Upper lobe of left lung (tissue), 6 donors: ENCODE data around the gene DRD4. TPM values are rescaled to one million over a fixed set of nuclear protein-coding genes. Genes with fewer than 3 reads are reported as not detected.
"Not testable (repeated sequence)": the region's sequence is repeated elsewhere in the genome, so short reads cannot be mapped to it uniquely, and the experiment has no call there.

ENCODE experiments used
- ATAC-seq, 2 donors: fragments of 200-7000 bp; cut with Tn5 transposase; one replicate each; pipeline ENCODE4 v1.9.1; 2022; ENCODE audit warnings: mild to moderate bottlenecking in 2 of 2, moderate library complexity in 2 of 2; ENCODE audit not compliant: low FRiP score in 2 of 2
- DNase-seq, 2 donors: peaks; one replicate each; pipeline ENCODE4 v3.0.0-alpha.2; 2019 to 2020
- H3K27ac ChIP-seq, 4 donors: fragments of 200-600 bp; sonication (generic); one replicate each; pipeline ENCODE4 v1.5.1; 2016 to 2019
- H3K27me3 ChIP-seq, 4 donors: fragments of 200-600 bp; sonication (generic); one replicate each; pipeline ENCODE4 v1.5.1; 2017 to 2019
- H3K36me3 ChIP-seq, 4 donors: fragments of 200-600 bp; sonication (generic); one replicate each; pipeline ENCODE4 v1.5.1; 2016 to 2019
- H3K4me1 ChIP-seq, 4 donors: fragments of 200-600 bp; sonication (generic); one replicate each; pipeline ENCODE4 v1.5.1; 2018 to 2019
- H3K4me3 ChIP-seq, 4 donors: fragments of 200-600 bp; sonication (generic); one replicate each; pipeline ENCODE4 v1.5.1; 2017 to 2019; ENCODE audit warnings: mild to moderate bottlenecking in 2 of 4, moderate library complexity in 1 of 4
- H3K9me3 ChIP-seq, 4 donors: fragments of 200-600 bp; sonication (generic); one replicate each; pipeline ENCODE4 v1.5.1; 2018 to 2019
- EP300 ChIP-seq, 4 donors: sonication (generic); formaldehyde crosslinking; IDR thresholded peaks; one replicate each; pipeline ENCODE4 v1.5.1; 2017; ENCODE audit warnings: antibody characterized with exemption in 4 of 4, control low read depth in 2 of 4
- POLR2A ChIP-seq, 4 donors: fragments of 450-650 bp; IDR thresholded peaks; one replicate each; pipeline ENCODE4 v1.5.1; 2016 to 2017; ENCODE audit warnings: antibody characterized with exemption in 4 of 4, mild to moderate bottlenecking in 2 of 4
- POLR2AphosphoS5 ChIP-seq, 2 donors: sonication (generic); formaldehyde crosslinking; IDR thresholded peaks; one replicate each; pipeline ENCODE4 v1.5.1; 2017; ENCODE audit warnings: antibody characterized with exemption in 2 of 2
- WGBS, 2 donors: methylation state at CpG; one replicate each; pipeline ENCODE4 v1.1.5; 2017 to 2018; 5-methylcytosine and 5-hydroxymethylcytosine counted together
- total RNA-seq, 6 donors: library from RNA; depleted of rRNA in 4 of 6; stranded (reverse); fragments of >200 nt in 4 of 6; gene quantifications; one replicate each; pipeline versions ENCODE4 v1.1.0 to v1.2.1, GENCODE V29; 2016 to 2021
- TF ChIP-seq, protein P1 (sequence below), 6 experiments: fragments of 450-650 bp in 4 of 6; fragments of 200-600 bp in 2 of 6; sonication (generic) in 2 of 6; IDR thresholded peaks; one replicate each; pipeline ENCODE4 v1.5.1; 2016 to 2019; ENCODE audit warnings: antibody characterized with exemption in 6 of 6
- donor health status: DM: no; HTN: no; CAD: no; lungs with moderate emphysema.
- donor health status: DM: no; HTN: yes; CAD: no; lungs with severe emphysema.

The DRD4 gene
- total RNA-seq, 6 donors from 2014 or later = 0.54 to 4.2 (median 1.5) TPM; not detected in 2

GRCh38 chr11:687751-688150 lies 50.7 kb downstream of the DRD4 start:
- 94 to 96% methylated on average over 13 of the region's 13 CpGs for WGBS, 2 donors
- no peak for TF ChIP-seq EP300 (IDR thresholded peaks at IDR 0.05)
- TF ChIP-seq, protein P1, sequence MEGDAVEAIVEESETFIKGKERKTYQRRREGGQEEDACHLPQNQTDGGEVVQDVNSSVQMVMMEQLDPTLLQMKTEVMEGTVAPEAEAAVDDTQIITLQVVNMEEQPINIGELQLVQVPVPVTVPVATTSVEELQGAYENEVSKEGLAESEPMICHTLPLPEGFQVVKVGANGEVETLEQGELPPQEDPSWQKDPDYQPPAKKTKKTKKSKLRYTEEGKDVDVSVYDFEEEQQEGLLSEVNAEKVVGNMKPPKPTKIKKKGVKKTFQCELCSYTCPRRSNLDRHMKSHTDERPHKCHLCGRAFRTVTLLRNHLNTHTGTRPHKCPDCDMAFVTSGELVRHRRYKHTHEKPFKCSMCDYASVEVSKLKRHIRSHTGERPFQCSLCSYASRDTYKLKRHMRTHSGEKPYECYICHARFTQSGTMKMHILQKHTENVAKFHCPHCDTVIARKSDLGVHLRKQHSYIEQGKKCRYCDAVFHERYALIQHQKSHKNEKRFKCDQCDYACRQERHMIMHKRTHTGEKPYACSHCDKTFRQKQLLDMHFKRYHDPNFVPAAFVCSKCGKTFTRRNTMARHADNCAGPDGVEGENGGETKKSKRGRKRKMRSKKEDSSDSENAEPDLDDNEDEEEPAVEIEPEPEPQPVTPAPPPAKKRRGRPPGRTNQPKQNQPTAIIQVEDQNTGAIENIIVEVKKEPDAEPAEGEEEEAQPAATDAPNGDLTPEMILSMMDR (IDR thresholded peaks at IDR 0.05) = no peak
- Histone ChIP-seq H3K36me3 (peaks cover 7 to 70% (median 43%) of the 10 kb centered on the region in 4 donors), H3K27ac (no peak overlapping the region), H3K4me3 (no peak overlapping the region), H3K4me1 (peaks cover 0 to under 1% (median 0%) of the 10 kb centered on the region in 4 donors), H3K27me3 (no peaks in the 10 kb centered on the region), H3K9me3 (no peaks in the 10 kb centered on the region)
- DNase-seq (no peak), ATAC-seq (no peak)

DNA sequence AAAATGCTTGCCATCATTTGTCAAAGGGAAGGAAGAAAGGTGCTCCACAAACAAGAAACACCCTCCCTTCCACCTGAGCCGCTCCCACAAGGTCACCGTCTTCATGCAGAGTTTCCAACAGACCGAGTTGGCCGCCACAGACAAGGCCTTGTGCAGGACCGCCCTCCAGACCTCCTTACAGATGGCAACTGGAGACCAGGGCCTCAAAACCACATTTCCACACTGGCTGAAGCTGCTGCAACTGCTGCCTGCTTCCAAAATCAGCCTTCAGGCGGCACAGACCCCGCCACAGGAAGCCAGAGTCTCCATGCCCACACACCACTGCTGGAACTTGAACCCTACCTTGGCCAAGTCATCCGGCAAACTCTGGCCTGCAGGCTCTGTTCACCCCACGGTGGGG lies 51.6 kb downstream of the DRD4 start:
- TF ChIP-seq EP300 (IDR thresholded peaks at IDR 0.05) (no peak), POLR2A (IDR thresholded peaks at IDR 0.05) (no peak), POLR2AphosphoS5 (IDR thresholded peaks at IDR 0.05) (no peak)
- TF ChIP-seq, protein P1 (IDR thresholded peaks at IDR 0.05) = no peak
- Histone ChIP-seq H3K27ac (no peak overlapping the region), H3K4me1 (peaks cover 6 to 10% (median 7%) of the 10 kb centered on the region in 4 donors), H3K9me3 (no peaks in the 10 kb centered on the region), H3K4me3 (no peak overlapping the region), H3K36me3 (peaks cover 0 to 63% (median 39%) of the 10 kb centered on the region in 4 donors), H3K27me3 (no peaks in the 10 kb centered on the region)
- 76 to 79% methylated on average over 7 to 9 of the region's 9 CpGs for WGBS, 2 donors
- ATAC-seq (no peak), DNase-seq (no peak)

DNA sequence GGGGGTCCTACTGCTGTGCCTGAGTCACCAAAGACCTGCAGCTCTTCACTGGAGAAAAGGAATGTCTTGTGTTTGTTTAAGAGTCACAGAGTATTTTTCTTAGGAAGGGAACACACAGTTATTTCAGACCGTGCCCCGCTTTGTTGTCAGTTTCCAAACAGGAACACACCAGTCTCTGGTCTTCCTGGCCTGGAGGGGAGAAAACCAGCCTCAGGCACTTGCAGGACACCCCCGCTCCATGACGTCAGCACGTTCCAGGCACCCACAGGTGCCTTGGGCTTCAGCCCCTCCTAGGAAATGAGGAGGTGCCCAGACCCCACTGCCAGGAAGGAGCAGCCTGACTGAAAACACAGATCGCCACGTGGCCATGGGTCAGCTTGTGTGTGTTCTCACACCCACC lies 52.6 kb downstream of the DRD4 start:
- TF ChIP-seq EP300 (IDR thresholded peaks at IDR 0.05) = no peak
- TF ChIP-seq POLR2AphosphoS5 (IDR thresholded peaks at IDR 0.05) = no peak
- TF ChIP-seq POLR2A (IDR thresholded peaks at IDR 0.05) = no peak
- TF ChIP-seq, protein P1 (IDR thresholded peaks at IDR 0.05) = no peak
- ATAC-seq = no peak
- Histone ChIP-seq H3K4me1 (peaks cover 14 to 19% (median 16%) of the 10 kb centered on the region in 4 donors), H3K4me3 (no peak overlapping the region), H3K9me3 (no peaks in the 10 kb centered on the region), H3K36me3 (peaks cover 0 to 54% (median 32%) of the 10 kb centered on the region in 4 donors), H3K27ac (no peak overlapping the region), H3K27me3 (no peaks in the 10 kb centered on the region)
- DNase-seq = peak in 1 of 2 donors; percentile 35
- WGBS, 2 donors = 60 to 81% methylated on average over 7 of the region's 7 CpGs

- peaks cover 0 to 47% (median 27%) of the 10 kb centered on the region in 4 donors for H3K36me3 ChIP-seq
- H3K27me3 ChIP-seq, H3K27ac ChIP-seq, H3K4me3 ChIP-seq, DNase-seq, H3K9me3 ChIP-seq, ATAC-seq: not testable (repeated sequence)
- peaks cover 14 to 21% (median 17%) of the 10 kb centered on the region in 4 donors for H3K4me1 ChIP-seq
- WGBS, 2 donors = 92 to 98% methylated on average over 3 of the region's 3 CpGs
Observed at GRCh38 chr11:690244-690643, 53.2 kb downstream of the DRD4 start.

Other genes with a start within 250 kb of the DRD4 start
- 10 to 100 TPM; 33.4 to 86.3 (median 55.2) TPM for gene PKP3, start 243.1 kb upstream of the DRD4 start, total RNA-seq
- 100 to 1,000 TPM in 3 of 6 donors, 10 to 100 TPM in 3; 54.7 to 116 (median 91.1) TPM for gene SIGIRR, start 222.3 kb upstream of the DRD4 start, total RNA-seq
- gene ANO9, start 195.3 kb upstream of the DRD4 start, total RNA-seq = 10 to 100 TPM; 11.7 to 62.9 (median 18.8) TPM
- 100 to 1,000 TPM in 1 of 6 donors, 10 to 100 TPM in 5; 29.6 to 188 (median 45.1) TPM for gene PTDSS2, start 187.0 kb upstream of the DRD4 start, total RNA-seq
- gene RNH1, start 130.0 kb upstream of the DRD4 start, total RNA-seq = 100 to 1,000 TPM; 236 to 374 (median 339) TPM
- 10 to 100 TPM; 45.5 to 85.0 (median 59.9) TPM for gene HRAS, start 101.7 kb upstream of the DRD4 start, total RNA-seq
- 10 to 100 TPM in 1 of 6 donors, 1 to 10 TPM in 5; 3.5 to 11.5 (median 5.8) TPM for gene LRRC56, start 99.7 kb upstream of the DRD4 start, total RNA-seq
- gene LMNTD2, start 76.5 kb upstream of the DRD4 start, total RNA-seq = 10 to 100 TPM in 2 of 6 donors, 1 to 10 TPM in 4; 4.6 to 32.5 (median 6.7) TPM
- 100 to 1,000 TPM in 5 of 6 donors, 10 to 100 TPM in 1; 80.2 to 222 (median 129) TPM for gene RASSF7, start 76.3 kb upstream of the DRD4 start, total RNA-seq
- gene PHRF1, start 60.8 kb upstream of the DRD4 start, total RNA-seq = 10 to 100 TPM; 25.7 to 93.2 (median 37.9) TPM
- 100 to 1,000 TPM in 2 of 6 donors, 10 to 100 TPM in 4; 32.6 to 123 (median 56.2) TPM for gene IRF7, start 21.3 kb upstream of the DRD4 start, total RNA-seq
- under 1 TPM in 1 of 6 donors, not detected in 5; 0.40 TPM for gene CDHR5, start 12.3 kb upstream of the DRD4 start, total RNA-seq
- gene SCT, start 10.1 kb upstream of the DRD4 start, total RNA-seq = under 1 TPM in 1 of 6 donors, not detected in 5; 0.72 TPM
- gene DEAF1, start 58.0 kb downstream of the DRD4 start, total RNA-seq = 10 to 100 TPM; 23.9 to 87.3 (median 35.6) TPM
- 10 to 100 TPM; 28.6 to 62.9 (median 36.1) TPM for gene TMEM80, start 58.5 kb downstream of the DRD4 start, total RNA-seq
- gene EPS8L2, start 69.0 kb downstream of the DRD4 start, total RNA-seq = 100 to 1,000 TPM; 120 to 497 (median 199) TPM
- 100 to 1,000 TPM; 163 to 313 (median 217) TPM for gene TALDO1, start 110.2 kb downstream of the DRD4 start, total RNA-seq
- 10 to 100 TPM; 14.8 to 77.7 (median 63.6) TPM for gene GATD1, start 140.2 kb downstream of the DRD4 start, total RNA-seq
- gene CEND1, start 152.8 kb downstream of the DRD4 start, total RNA-seq = not detected
- gene SLC25A22, start 161.0 kb downstream of the DRD4 start, total RNA-seq = 10 to 100 TPM; 13.6 to 29.3 (median 22.3) TPM
- gene PIDD1, start 168.0 kb downstream of the DRD4 start, total RNA-seq = 10 to 100 TPM in 5 of 6 donors, 1 to 10 TPM in 1; 5.2 to 76.5 (median 15.4) TPM
- gene RPLP2, start 172.7 kb downstream of the DRD4 start, total RNA-seq = 1,000 to 10,000 TPM in 2 of 6 donors, 100 to 1,000 TPM in 4; 451 to 1,926 (median 773) TPM
- gene PNPLA2, start 181.6 kb downstream of the DRD4 start, total RNA-seq = 100 to 1,000 TPM in 4 of 6 donors, 10 to 100 TPM in 2; 74.5 to 303 (median 164) TPM
- gene CRACR2B, start 190.7 kb downstream of the DRD4 start, total RNA-seq = 100 to 1,000 TPM in 1 of 6 donors, 10 to 100 TPM in 5; 29.0 to 157 (median 41.4) TPM
- 100 to 1,000 TPM; 179 to 545 (median 421) TPM for gene CD151, start 195.7 kb downstream of the DRD4 start, total RNA-seq
- 100 to 1,000 TPM in 3 of 6 donors, 10 to 100 TPM in 3; 34.1 to 168 (median 102) TPM for gene POLR2L, start 205.3 kb downstream of the DRD4 start, total RNA-seq
- gene TSPAN4, start 205.6 kb downstream of the DRD4 start, total RNA-seq = 100 to 1,000 TPM in 5 of 6 donors, 10 to 100 TPM in 1; 91.3 to 181 (median 169) TPM